GM19351 (cell line): ENCODE measurements around the gene SHANK1.

ENCODE experiments used
- ATAC-seq: cut with Tn5 transposase; IDR thresholded peaks from one replicate; pipeline ENCODE4 v1.9.1; 2021; ENCODE audit warnings: mild to moderate bottlenecking, moderate library complexity; ENCODE audit not compliant: unreplicated experiment

SHANK1 gene

GRCh38 chr19:50662651-50663481 is 56.7 kb downstream of the SHANK1 start:
- no peak for ATAC-seq

DNA sequence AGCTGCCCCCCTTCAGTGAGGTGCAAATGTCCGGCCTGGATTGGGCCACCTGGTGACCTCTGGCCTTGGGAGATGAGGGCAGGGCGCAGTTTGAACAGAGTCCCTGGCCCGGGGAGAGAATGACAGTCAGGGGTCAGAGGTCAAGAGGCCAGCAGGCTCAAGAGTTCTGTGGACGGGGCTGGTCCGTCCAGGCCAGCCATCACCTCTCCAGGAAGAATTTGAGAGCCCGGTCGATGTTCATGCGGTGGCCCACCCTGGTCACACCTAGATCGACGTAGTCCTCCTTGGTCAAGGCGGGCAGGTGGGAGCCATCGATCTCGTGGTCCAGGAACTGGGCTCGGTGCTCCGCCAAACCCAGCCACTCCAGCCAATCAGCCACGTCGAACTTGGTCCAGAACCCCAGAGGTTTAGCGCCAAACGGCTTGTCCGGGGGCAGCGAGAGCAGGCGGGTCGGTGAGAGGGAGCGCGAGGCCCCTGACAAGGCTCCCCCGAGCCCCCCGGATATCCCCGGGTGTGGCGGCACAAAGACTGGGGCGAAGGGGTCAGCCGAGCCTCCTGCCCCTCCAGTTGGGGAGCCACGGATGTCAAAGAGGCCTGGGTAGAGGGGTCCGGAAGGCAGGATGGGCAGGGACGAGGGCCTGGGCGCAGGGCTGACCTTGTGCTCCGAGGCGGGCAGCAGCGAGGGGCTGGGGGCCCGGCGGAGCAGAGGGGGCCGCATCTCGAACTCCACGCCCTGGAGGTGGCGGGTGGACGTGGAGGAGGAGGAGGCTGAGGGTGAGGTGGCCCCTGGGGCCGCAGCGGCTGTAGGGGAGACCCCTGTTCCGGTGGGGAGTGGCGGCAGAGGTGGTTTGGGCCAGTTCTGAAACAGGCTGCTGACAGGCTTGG is 57.6 kb downstream of the SHANK1 start:
- ATAC-seq: no peak

- ATAC-seq: no peak
These were observed 58.6 kb downstream of the SHANK1 start for GRCh38 chr19:50661023-50661422.

GRCh38 chr19:50660088-50660366 is 59.6 kb downstream of the SHANK1 start:
- ATAC-seq: no peak

DNA sequence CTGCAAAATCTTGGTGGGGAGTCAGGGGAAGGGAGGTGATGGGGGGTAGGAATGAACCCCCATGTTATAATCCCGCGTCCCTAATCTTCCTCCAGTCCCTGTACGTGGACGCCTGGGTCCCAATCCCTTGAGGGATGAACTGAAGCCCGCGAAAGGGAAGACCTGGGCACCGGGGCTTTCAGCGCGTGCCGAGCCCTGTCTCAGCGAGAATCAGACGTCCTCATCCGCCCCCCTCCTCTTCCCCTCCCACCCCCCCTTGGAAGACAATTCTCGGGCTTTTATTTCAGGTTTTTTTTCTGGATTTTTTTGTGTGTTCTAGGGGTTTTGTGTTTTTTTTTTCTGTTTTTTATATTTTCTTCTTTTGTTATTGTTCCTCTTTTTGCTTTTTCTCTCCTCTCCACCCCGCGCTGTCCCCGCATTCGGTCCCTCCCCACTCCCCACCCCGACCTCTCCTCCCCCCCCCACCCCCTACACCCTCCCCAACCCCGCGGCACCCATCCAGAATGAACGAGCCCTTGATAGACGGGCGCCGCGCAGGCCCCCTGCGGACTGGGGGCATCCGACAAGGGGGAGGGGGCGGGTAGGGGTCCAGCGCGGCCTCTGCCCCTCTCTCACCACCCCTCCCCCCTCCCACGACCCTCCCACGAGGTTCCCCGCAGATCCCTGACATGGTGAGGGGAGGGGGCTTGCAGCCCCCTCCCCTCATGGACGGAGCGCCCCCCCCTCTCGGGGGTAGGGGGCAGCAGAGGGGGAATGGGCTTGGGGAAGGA is 60.1 kb downstream of the SHANK1 start:
- no peak for ATAC-seq

DNA sequence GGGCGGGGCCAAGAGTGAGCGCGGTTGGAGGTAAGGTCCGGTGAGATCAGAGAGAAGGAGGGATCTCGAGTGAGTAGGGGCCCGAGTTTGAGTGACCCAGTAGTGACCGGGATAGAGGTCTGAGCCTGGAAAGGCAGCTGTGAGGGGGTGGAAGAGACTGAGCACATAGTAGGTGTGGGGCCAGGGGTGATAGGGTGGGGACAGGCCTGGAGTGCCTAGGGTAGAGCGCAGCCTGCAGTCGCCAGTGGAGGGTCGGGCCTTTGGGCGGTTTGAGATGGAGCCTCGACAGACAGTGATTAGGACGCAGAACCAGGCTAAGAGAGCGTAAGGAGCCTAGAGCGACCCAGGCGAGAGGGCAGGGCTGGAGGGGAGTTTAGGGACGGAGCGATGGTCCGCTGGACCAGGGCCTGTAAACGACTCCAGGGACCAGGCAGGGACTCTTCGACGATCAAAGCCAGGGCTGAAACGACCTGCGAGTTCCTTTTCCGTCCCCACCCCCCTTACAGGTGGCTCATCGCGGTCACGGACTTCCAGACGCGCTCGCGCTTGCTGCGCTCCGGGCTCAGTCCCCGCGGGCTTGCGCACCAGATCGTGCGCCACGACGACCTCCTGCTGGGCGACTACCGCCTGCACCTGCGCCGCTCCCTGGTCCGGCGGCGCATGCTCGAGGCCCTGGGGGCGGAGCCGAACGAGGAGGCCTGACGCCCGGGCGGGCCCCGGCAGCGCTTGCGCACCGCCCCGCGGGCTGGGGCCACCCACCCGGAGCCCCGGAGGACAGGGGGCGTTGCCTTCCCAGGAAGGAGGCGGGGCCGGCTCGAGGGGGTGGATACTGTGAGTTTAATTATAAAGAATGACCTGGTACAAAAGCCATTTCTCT is 60.9 kb downstream of the SHANK1 start:
- no peak for ATAC-seq

- ATAC-seq: no peak
These were observed 61.7 kb downstream of the SHANK1 start for GRCh38 chr19:50657712-50658440.

GRCh38 chr19:50657222-50657669 is 62.4 kb downstream of the SHANK1 start:
- ATAC-seq: no peak

GRCh38 chr19:50654882-50655281 is 64.7 kb downstream of the SHANK1 start:
- no peak for ATAC-seq

DNA sequence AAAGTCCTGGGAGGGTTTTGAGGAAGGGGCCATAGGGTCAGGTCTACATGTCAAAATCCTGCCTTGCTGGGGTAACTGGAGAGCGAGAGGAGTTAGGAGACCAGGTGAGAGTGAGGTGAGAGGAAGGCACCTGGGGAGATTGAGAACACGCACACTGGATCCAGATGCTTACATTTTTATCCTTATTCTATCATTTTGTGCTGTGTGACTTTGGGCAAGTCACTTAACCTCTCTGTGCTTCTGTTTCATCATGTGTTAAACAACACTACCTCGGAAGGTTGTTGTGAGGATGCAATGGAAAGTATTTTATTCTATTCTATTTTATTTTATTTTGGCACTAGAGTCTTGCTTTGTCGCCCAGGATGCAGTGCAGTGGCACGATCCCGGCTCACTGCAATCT is 66.9 kb downstream of the SHANK1 start:
- no peak for ATAC-seq

DNA sequence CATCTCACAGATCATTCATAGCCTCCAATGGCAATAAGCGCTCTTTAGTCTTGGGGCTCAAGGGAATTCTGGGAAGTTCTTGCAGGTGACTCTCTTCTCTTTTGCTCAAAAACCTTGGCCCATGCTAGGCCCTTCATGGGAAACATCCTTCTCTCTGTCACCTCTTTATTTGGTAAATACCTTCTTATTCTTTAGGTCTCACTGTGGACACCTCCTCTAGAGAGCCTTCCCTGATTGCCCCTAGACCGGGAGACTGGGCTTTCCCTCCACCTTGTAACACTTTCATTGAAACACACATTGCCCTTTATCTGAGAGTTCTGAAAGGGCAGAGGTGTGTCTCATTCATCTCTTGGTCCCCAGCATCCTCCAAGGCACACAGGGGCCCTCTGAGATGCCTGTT is 68.4 kb downstream of the SHANK1 start:
- no peak for ATAC-seq

GRCh38 chr19:50649433-50650391 is 69.9 kb downstream of the SHANK1 start, which contains the start of gene C19orf81:
Gene C19orf81 (plus strand): TSS chr19:50649445. CDS start chr19:50649445, 0 bp downstream.
- ATAC-seq: no peak

- no peak for ATAC-seq
These were observed 70.9 kb downstream of the SHANK1 start for GRCh38 chr19:50648659-50649058.

DNA sequence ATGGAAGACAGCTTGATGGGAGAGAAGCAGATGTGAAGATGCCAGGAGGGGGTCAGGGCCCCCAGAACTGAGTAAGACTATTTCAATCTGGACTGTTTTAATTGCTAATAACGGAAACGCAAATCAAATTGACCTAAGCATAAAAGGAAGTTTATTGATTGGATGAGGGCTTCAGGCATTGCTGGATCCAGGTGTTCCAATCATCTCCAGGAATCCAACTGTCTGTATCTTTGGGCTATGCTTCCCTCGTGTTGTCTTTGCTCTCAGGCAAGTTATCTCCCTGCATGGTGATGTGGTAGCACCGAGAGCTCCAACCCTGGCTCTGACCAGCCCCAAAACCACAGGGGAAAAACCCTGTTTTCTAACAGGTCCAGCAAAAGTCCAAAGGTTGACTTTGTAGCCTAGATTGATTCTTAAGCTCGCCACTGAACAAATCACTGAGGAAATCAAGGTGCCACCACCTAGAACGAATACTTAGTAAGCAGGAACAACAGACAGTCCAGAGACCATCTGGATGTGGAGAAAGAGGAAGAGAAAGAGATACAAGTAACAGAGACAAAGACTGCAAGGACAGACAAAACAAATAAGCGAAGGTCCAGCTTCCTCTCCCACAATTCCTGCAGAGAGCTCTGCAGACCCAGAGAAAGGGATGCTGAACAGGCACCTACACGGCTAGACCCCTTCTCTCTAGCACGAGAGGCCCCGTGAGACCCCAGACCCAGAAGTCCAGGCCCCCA is 71.6 kb downstream of the SHANK1 start:
- no peak for ATAC-seq

DNA sequence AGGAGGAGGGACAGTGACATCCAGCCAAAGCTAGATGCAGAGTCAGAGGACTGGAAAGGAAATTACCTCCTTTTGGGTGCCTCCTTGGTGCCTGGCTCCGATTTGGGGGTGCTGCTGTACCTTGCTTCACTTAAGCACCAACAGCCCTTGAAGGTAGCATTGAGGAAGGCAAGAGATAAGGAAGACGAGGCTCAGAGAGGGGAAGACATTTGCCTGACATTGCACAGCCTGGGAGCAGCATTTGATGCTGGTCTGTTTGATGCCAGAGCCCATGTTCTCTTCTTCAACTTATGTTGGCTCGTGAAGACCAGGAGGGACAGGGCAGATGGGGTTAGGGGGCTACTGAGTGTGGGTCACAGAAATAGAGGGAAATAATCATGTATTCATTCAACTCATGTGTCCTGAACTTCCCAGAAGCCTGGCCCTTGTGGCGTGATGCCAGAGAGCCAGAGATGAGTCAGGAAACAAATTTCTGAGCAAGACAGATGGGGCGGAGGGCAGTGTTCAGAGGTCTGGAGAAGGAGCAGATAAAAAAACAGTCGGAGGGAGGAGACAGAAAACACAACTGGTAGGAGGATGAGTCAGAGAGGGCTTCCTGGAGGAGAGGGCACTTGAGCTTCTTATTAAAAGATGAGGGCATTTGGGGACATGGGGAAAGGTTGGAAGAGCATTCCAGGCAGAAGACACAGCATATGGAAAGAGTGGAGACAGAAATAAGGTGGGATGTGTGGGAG is 73.4 kb downstream of the SHANK1 start:
- ATAC-seq: no peak

- no peak for ATAC-seq
These were observed 74.5 kb downstream of the SHANK1 start for GRCh38 chr19:50645107-50645506.

GRCh38 chr19:50644315-50644915 is 75.2 kb downstream of the SHANK1 start:
- ATAC-seq: no peak
